ENCODE results near the gene NCKIPSD.

GRCh38 chr3:48688737-48689075 is 3.0 kb upstream of the NCKIPSD start:
- TF ChIP-seq, protein P1, sequence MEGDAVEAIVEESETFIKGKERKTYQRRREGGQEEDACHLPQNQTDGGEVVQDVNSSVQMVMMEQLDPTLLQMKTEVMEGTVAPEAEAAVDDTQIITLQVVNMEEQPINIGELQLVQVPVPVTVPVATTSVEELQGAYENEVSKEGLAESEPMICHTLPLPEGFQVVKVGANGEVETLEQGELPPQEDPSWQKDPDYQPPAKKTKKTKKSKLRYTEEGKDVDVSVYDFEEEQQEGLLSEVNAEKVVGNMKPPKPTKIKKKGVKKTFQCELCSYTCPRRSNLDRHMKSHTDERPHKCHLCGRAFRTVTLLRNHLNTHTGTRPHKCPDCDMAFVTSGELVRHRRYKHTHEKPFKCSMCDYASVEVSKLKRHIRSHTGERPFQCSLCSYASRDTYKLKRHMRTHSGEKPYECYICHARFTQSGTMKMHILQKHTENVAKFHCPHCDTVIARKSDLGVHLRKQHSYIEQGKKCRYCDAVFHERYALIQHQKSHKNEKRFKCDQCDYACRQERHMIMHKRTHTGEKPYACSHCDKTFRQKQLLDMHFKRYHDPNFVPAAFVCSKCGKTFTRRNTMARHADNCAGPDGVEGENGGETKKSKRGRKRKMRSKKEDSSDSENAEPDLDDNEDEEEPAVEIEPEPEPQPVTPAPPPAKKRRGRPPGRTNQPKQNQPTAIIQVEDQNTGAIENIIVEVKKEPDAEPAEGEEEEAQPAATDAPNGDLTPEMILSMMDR (IDR thresholded peaks at IDR 0.05): no peak
- no peak for TF ChIP-seq POLR2A (IDR thresholded peaks at IDR 0.05)

Data from thyroid gland (tissue), 4 donors.